Astrocyte of the spinal cord (primary cell): ENCODE measurements around the gene CFAP107.
"Not testable (repeated sequence)": the region's sequence is repeated elsewhere in the genome, so short reads cannot be mapped to it uniquely, and the experiment has no call there.

Source experiments
- DNase-seq: peaks from one replicate; pipeline ENCODE4 v3.0.0; 2011; ENCODE audit warnings: low read depth, low spot score
- H3K4me3 ChIP-seq: 2 replicates; pipeline ENCODE4 v1.5.1; 2011; ENCODE audit warnings: low read depth, mild to moderate bottlenecking, low read length, moderate library complexity
- CTCF ChIP-seq: IDR thresholded peaks from 2 replicates; pipeline ENCODE4 v1.5.1; 2012; ENCODE audit warnings: low read depth, mild to moderate bottlenecking, low read length, inconsistent platforms
- in situ Hi-C: cut with HindIII; loops from 2 replicates; pipeline ENCODE4 v1.10.0; 2017; ENCODE audit warnings: low sequenced_read_pairs

CFAP107 gene

GRCh38 chr1:12715896-12716437 lies 30.0 kb upstream of the CFAP107 start, which contains the start of gene AADACL3:
Gene AADACL3 (plus strand): TSS chr1:12716110. CDS start chr1:12716177, 67 bp downstream.
- in situ Hi-C loops = no loop called here
- no peak for TF ChIP-seq CTCF
- no peak for DNase-seq
- H3K4me3 ChIP-seq = no peak within 1 kb of the TSS

DNA sequence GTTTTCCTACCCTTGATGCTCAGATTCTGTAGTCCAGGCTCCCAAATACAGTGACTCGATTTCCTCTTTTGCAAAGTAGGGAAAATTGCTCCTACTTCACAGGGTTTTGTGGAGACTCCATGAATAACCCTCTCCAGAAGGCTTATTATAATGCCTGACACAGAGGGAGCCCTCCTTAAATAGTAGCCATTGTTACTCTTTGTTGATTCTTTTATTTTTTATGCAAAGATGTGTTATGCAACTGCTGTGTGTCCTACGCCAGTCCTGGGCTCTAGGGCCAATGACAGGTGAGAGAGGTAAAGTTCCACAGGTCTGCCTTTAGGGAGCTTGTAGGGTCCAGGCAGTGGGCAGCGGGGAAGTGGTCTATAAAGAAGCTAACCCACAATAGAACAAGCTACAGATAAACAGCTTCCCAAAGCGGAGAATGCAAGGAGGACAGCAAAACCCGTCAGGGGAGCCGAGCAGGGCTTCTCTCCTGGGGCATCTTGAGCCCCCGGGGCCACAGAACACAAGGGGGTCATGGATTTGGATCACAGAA lies 28.6 kb upstream of the CFAP107 start:
- TF ChIP-seq CTCF = no peak
- DNase-seq = no peak
- in situ Hi-C loops = no loop called here
- H3K4me3 ChIP-seq = no peak overlapping the region

GRCh38 chr1:12722626-12723025 lies 23.4 kb upstream of the CFAP107 start:
- no peak for TF ChIP-seq CTCF
- H3K4me3 ChIP-seq = no peak overlapping the region
- in situ Hi-C loops = no loop called here
- DNase-seq = no peak

GRCh38 chr1:12728391-12728790 lies 17.6 kb upstream of the CFAP107 start:
- no peak for TF ChIP-seq CTCF
- in situ Hi-C loops = no loop called here
- H3K4me3 ChIP-seq = no peak overlapping the region
- DNase-seq = no peak

GRCh38 chr1:12730156-12730555 lies 15.8 kb upstream of the CFAP107 start:
- H3K4me3 ChIP-seq = no peak overlapping the region
- DNase-seq = no peak
- TF ChIP-seq CTCF = no peak
- in situ Hi-C loops = no loop called here

- H3K4me3 ChIP-seq, DNase-seq, in situ Hi-C loops: not testable (repeated sequence)
Observed at GRCh38 chr1:12731084-12731483, 14.9 kb upstream of the CFAP107 start.

- in situ Hi-C loops = no loop called here
- H3K4me3 ChIP-seq = no peak overlapping the region
- no peak for TF ChIP-seq CTCF
- DNase-seq = no peak
Observed at GRCh38 chr1:12734651-12735050, 11.3 kb upstream of the CFAP107 start.
